HepG2 (cell line): ENCODE results near the gene CNTNAP1. TPM values are rescaled to one million over a fixed set of nuclear protein-coding genes. Genes with fewer than 3 reads are reported as not detected.

Source experiments
- ATF1 ChIP-seq: IDR thresholded peaks from 2 replicates; pipeline ENCODE4 v1.6.1; 2016; ENCODE audit warnings: mild to moderate bottlenecking, control low read depth
- ATF7 ChIP-seq, 2 experiments: fragments of 450-650 bp in 1 of 2; sonication (generic) in 1 of 2; formaldehyde crosslinking in 1 of 2; IDR thresholded peaks; 2 replicates each; pipeline versions ENCODE4 v1.4.0 to v1.6.1; 2016 to 2020; ENCODE audit warnings: antibody characterized with exemption in 1 of 2, mild to moderate bottlenecking in 1 of 2, missing genetic modification reagents in 1 of 2
- CREM ChIP-seq, 2 experiments: sonication (generic) in 1 of 2; formaldehyde crosslinking in 1 of 2; IDR thresholded peaks; 2 replicates each; pipeline versions ENCODE4 v1.4.0 to v1.6.1; 2016 to 2020; ENCODE audit warnings: antibody characterized with exemption in 1 of 2, mild to moderate bottlenecking in 1 of 2, missing genetic modification reagents in 1 of 2
- DR1 ChIP-seq: sonication (generic); formaldehyde crosslinking; IDR thresholded peaks from 2 replicates; pipeline ENCODE4 v1.8.0; 2021; ENCODE audit warnings: mild to moderate bottlenecking, missing genetic modification reagents, inconsistent platforms
- ERF ChIP-seq: IDR thresholded peaks from 2 replicates; pipeline ENCODE4 v1.6.1; 2018; ENCODE audit warnings: missing biosample characterization, missing genetic modification reagents
- GLI4 ChIP-seq: sonication (generic); formaldehyde crosslinking; IDR thresholded peaks from 2 replicates; pipeline ENCODE4 v1.5.1; 2020; ENCODE audit warnings: missing genetic modification reagents, mild to moderate bottlenecking, moderate library complexity, borderline replicate concordance
- JUN ChIP-seq: sonication (generic); formaldehyde crosslinking; IDR thresholded peaks from 2 replicates; pipeline ENCODE4 v1.4.0; 2020; ENCODE audit warnings: mild to moderate bottlenecking, missing genetic modification reagents
- NCOA2 ChIP-seq: sonication (generic); formaldehyde crosslinking; IDR thresholded peaks from 2 replicates; pipeline ENCODE4 v1.8.0; 2022; ENCODE audit warnings: inconsistent platforms
- NCOR1 ChIP-seq: fragments of 200-600 bp; sonication (generic); IDR thresholded peaks from 2 replicates; pipeline ENCODE4 v1.7.0; 2017; ENCODE audit warnings: antibody characterized with exemption, low read length, borderline replicate concordance
- PLRG1 ChIP-seq: fragments of 450-650 bp; conservative IDR thresholded peaks from 2 replicates; pipeline ENCODE4 v1.6.1; 2016
- PRDM15 ChIP-seq: sonication (generic); formaldehyde crosslinking; IDR thresholded peaks from 2 replicates; pipeline ENCODE4 v1.4.0; 2020; ENCODE audit warnings: missing genetic modification reagents
- RORA ChIP-seq: sonication (generic); formaldehyde crosslinking; IDR thresholded peaks from 2 replicates; pipeline ENCODE4 v1.5.0; 2020; ENCODE audit warnings: mild to moderate bottlenecking, missing genetic modification reagents, moderate library complexity
- ZBTB39 ChIP-seq: sonication (generic); formaldehyde crosslinking; IDR thresholded peaks from 2 replicates; pipeline ENCODE4 v1.5.0; 2020; ENCODE audit warnings: missing genetic modification reagents
- ZFP90 ChIP-seq: sonication (generic); formaldehyde crosslinking; IDR thresholded peaks from 2 replicates; pipeline ENCODE4 v1.8.0; 2022; ENCODE audit warnings: missing genetic modification reagents, mild to moderate bottlenecking, inconsistent platforms, borderline replicate concordance
- ZNF121 ChIP-seq: sonication (generic); formaldehyde crosslinking; IDR thresholded peaks from 2 replicates; pipeline ENCODE4 v1.5.0; 2020; ENCODE audit warnings: mild to moderate bottlenecking, missing genetic modification reagents
- ZNF337 ChIP-seq: sonication (generic); formaldehyde crosslinking; IDR thresholded peaks from 2 replicates; pipeline ENCODE4 v1.5.1; 2020; ENCODE audit warnings: missing genetic modification reagents, low read depth, mild to moderate bottlenecking, borderline replicate concordance
- ZNF350 ChIP-seq: sonication (generic); formaldehyde crosslinking; IDR thresholded peaks from 2 replicates; pipeline ENCODE4 v1.4.0; 2020; ENCODE audit warnings: mild to moderate bottlenecking, low read depth, missing genetic modification reagents, borderline replicate concordance
- ZNF496 ChIP-seq: sonication (generic); formaldehyde crosslinking; IDR thresholded peaks from 2 replicates; pipeline ENCODE4 v1.8.1; 2023; ENCODE audit warnings: mild to moderate bottlenecking, moderate library complexity, missing genetic modification reagents; ENCODE audit not compliant: insufficient replicate concordance
- ZNF777 ChIP-seq: sonication (generic); formaldehyde crosslinking; IDR thresholded peaks from 2 replicates; pipeline ENCODE4 v1.4.0; 2020; ENCODE audit warnings: missing genetic modification reagents
- ZNF784 ChIP-seq: sonication (generic); formaldehyde crosslinking; IDR thresholded peaks from 2 replicates; pipeline ENCODE4 v1.5.1; 2020; ENCODE audit warnings: missing genetic modification reagents, mild to moderate bottlenecking, borderline replicate concordance
- polyA plus RNA-seq, 8 experiments: library from polyadenylated mRNA; depleted of rRNA in 3 of 8; stranded (reverse) in 7 of 8; unstranded in 1 of 8; fragments of >200 nt; fragmentation: Illumina TruSeq in 4 of 8; extraction: Trizol in 4 of 8; gene quantifications; 2 replicates each; pipeline versions ENCODE4 v1.2.1 to v1.2.3, GENCODE V29; 2011 to 2016; ENCODE audit warnings: low read depth in 4 of 8, missing spikeins in 1 of 8, mixed read lengths in 1 of 8; ENCODE audit not compliant: insufficient read depth in 1 of 8
- total RNA-seq, 5 experiments: library from RNA; depleted of rRNA; stranded (reverse); fragments of >200 nt; fragmentation: Illumina TruSeq; extraction: Trizol; gene quantifications; 2 replicates each; pipeline ENCODE4 v1.2.3, GENCODE V29; 2016; ENCODE audit warnings: low read depth in 1 of 5
- TF ChIP-seq, protein P1 (sequence below): sonication (generic); formaldehyde crosslinking; IDR thresholded peaks from 2 replicates; pipeline ENCODE4 v1.4.0; 2020; ENCODE audit warnings: missing genetic modification reagents, borderline replicate concordance

The CNTNAP1 gene
- total and polyA plus RNA-seq, 2 of the 13 experiments (the other 11 are each of a cell fraction or from before 2014, with no cell fraction given) = 4.5 to 7.7 TPM

DNA sequence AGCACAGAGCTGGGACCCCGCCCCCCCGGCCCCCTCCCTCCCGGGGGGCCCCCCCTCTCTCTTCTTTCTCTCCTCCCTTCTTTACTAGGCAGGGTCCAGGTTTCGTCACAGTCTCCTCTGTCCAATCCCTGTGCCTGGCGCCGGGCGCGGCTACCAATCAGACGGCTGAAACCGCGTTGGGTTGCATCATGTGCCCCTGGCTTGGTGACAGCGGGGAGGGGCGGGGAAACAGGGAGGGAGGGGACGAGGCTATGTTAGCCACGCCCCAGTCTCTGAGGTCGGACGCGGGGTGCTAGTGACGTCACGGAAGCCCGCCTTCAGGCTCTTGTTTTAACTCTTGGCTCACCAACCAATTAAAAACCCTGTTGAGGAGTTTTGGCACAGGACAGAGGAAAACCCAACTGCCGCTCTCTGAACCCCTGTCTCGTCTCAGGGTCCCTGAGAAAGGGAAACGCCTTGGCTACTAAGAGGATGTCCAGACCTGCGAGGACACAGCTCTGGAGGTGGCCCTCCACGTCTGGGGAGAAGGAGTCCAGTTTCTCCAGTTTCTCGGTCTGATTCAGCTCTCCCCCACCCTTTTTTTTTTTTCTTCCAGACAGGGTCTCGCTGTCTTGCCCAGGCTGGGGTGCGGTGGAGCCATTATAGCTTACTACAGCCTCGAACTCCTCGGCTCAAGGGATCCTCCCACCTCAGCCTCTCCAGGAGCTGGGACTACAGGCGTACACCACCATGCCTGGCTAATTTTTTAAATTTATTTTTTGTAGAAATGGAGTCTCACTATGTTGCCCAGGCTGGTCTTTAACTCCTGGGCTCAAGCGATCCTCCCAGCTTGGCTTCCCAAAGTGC is 5.1 kb upstream of the CNTNAP1 start (continued):
- TF ChIP-seq ZNF777 (CRISPR knock-in tag) (no peak; the same call in 1 of the 2 replicates), JUN (CRISPR knock-in tag) (no peak), PRDM15 (CRISPR knock-in tag) (no peak), NCOA2 (CRISPR knock-in tag) (no peak), GLI4 (CRISPR knock-in tag) (no peak), NCOR1 (peak; percentile 67; the same call in 1 of the 2 replicates), ATF7 (IDR thresholded peaks at IDR 0.05) (peak; percentile 96), ATF7 (CRISPR knock-in tag; IDR thresholded peaks at IDR 0.05) (no peak), PLRG1 (no peak), ZFP90 (CRISPR knock-in tag) (no peak), ZNF784 (no peak), ZNF337 (no peak), ZNF350 (CRISPR knock-in tag) (0 out of 2 replicates have a peak, but pooled peaks have one; percentile 15), ZBTB39 (CRISPR knock-in tag) (no peak), ZNF496 (CRISPR knock-in tag) (no peak), ATF1 (peak; percentile 95), CREM (IDR thresholded peaks at IDR 0.05) (peak; percentile 95), CREM (CRISPR knock-in tag; IDR thresholded peaks at IDR 0.05) (no peak; the same call in 1 of the 2 replicates), ZNF121 (CRISPR knock-in tag) (peak; percentile 96), RORA (no peak), DR1 (CRISPR knock-in tag) (no peak), ERF (CRISPR knock-in tag) (no peak)
- TF ChIP-seq, protein P1, sequence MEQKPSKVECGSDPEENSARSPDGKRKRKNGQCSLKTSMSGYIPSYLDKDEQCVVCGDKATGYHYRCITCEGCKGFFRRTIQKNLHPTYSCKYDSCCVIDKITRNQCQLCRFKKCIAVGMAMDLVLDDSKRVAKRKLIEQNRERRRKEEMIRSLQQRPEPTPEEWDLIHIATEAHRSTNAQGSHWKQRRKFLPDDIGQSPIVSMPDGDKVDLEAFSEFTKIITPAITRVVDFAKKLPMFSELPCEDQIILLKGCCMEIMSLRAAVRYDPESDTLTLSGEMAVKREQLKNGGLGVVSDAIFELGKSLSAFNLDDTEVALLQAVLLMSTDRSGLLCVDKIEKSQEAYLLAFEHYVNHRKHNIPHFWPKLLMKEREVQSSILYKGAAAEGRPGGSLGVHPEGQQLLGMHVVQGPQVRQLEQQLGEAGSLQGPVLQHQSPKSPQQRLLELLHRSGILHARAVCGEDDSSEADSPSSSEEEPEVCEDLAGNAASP (CRISPR knock-in tag) = no peak
